NOMO-1 (cell line): ENCODE results near the gene PAM.
"Not testable (repeated sequence)": the region's sequence is repeated elsewhere in the genome, so short reads cannot be mapped to it uniquely, and the experiment has no call there.

Experiments used
- DNase-seq, 2 experiments: peaks; one replicate each; lab custom pipeline; 2025; ENCODE audit not compliant: unreplicated experiment in 2 of 2; lab: John Stamatoyannopoulos, UW

The PAM gene

DNA sequence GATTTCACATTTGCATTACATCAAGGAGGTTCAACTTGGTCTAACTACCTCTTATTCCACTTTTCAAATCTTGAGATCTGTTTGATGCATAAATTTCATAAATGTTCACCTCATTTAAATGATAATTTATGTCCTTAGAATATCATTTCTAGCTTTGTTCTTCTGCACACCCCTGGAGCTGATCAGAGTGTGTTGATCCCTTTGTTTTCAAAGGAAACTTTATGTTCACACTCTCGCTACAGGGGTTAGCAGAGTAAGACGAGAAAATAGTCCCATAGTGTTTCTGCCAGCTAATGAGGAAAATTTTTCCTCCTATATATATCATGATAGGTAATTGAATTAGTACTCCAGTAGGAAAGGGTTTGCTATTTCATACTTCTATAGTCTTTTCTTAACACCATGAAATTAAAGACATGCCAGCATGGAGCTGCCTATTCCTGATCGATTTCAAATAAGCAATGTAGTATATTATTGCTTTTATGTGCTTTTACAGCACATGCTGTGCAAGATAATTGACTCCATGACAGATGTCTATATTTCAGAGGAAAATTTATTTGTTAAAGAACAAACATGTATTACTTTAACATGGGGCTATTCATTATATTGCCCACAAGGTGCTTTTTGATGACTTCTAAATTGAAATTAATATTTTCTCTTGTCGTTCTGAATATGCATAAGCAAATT, 4.8 kb upstream of the PAM start:
- DNase-seq, result no peak

DNA sequence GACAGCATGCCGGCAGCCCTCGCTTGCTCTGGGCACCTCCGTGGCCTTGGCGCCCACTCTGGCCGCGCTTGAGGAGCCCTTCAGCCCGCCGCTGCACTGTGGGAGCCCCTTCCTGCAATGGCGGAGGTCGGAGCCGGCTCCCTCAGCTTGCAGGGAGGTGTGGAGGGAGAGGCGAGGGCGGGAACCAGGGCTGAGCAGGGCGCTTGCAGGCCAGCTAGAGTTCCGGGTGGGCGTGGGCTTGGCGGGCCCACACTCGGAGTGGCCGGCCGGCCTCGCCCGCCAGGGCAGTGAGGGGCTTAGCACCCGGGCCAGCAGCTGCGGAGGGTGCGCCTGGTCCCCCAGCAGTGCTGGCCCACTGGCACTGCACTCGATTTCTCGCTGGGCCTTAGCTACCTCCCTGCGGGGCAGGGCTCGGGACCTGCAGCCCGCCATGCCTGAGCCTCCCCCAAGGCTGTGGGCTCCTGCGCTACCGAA, 3.2 kb upstream of the PAM start:
- not testable (repeated sequence) for DNase-seq

- DNase-seq, result no peak
These were observed 977 bp upstream of the PAM start for GRCh38 chr5:102753889-102754766.

GRCh38 chr5:102755686-102756371, 724 bp downstream of the PAM start:
- DNase-seq, result peak; percentile 44 to 64

DNA sequence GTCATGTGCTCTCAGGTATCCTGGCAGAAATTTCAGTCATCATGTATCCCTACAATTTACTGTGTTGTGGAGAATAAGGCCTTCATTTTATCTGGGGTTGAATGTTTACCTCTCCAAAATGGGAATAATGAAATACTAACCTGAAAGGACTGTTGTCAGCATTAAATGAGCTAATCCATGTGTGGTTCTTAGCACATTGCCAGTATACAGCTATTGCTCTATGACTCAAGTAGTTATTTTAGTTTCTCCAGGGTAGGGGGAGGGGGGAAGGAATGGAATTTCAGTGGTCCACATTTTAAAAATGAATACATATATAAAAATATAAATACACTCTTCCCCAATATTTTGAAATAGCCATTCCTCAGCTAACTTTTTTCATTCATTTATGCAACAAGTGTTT, 3.5 kb downstream of the PAM start:
- no peak for DNase-seq

DNA sequence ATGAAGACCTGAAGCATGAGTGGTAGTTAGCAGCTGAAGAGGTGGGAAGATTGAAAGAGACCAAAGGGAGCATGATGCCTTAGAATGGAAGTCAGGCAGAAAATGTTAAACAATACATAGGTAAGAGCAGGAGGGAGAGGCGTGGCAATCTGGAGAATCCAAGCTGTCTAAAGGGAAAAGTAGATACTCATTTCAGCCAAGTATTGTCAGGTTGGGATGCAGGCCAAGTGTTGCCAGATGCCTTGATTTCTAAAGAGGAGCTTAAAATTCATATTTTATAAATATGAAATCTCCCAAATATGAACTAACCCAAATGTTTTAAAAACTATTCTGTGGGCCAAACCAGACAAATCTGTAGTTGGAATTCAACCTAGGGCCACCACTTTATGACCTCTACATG, 4.2 kb downstream of the PAM start:
- no peak for DNase-seq

DNA sequence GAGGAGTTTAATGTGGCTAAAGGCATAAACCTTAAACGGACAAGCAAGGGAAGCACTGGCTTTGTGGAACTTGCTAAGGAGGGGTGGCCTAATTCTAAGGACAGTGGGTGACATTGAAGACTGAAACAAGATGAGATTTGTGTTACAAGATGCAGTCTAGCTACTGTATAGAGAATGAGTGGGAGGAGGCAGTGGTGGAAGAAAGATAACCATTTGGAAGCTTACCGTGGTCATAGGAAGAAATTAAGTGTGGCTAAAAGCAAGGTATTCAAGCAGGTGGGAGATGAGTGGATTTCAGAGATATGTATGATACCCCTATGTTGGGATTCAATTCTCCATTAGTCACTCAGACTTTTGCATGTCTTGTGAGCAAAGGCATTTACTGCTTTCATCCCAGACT, 4.6 kb downstream of the PAM start:
- DNase-seq, result no peak

DNA sequence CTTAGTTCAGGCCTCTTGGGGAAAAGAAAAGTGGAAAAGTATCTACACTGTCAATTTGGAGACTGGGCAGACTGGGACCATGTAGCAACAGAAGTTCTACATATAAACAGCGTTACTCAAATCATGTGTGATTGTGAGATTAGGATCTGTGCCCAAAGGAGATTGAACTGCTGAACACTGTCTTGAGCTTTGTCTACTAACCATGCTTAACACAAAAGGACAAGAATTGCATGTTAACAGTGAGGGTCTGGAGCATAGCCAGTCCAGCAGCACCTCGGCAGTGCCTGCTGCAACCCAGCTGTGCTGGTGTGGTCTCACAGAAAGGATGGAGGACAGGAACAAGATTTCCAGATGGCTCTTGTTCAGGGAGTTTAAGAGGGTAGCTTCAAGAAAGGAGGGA, 5.7 kb downstream of the PAM start:
- no peak for DNase-seq

- no peak for DNase-seq
These were observed 7.0 kb downstream of the PAM start for GRCh38 chr5:102762095-102762534.

GRCh38 chr5:102762562-102763227, 7.6 kb downstream of the PAM start:
- DNase-seq, result no peak

DNA sequence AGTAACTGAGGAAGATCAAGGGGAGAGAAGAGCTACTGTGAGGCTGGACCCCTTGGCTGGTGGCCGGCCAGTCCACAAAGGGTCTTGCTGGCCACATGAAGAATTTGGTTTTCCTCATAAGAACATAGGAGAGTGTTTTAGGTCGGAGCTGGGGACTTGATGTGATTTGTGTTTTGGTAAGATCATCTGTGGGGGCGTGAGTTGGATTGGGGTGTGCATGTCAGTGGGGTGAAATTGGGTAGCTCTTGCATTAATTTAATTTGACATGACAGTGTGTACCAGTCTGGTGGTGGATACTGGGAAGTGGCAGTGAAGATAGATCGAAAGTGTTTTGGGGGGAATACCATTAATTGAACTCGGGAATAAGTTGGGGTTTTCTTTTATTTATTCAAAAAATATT, 8.6 kb downstream of the PAM start:
- no peak for DNase-seq

- DNase-seq, result no peak
These were observed 9.4 kb downstream of the PAM start for GRCh38 chr5:102764381-102765004.

- no peak for DNase-seq
These were observed 10.2 kb downstream of the PAM start for GRCh38 chr5:102765350-102765749.

DNA sequence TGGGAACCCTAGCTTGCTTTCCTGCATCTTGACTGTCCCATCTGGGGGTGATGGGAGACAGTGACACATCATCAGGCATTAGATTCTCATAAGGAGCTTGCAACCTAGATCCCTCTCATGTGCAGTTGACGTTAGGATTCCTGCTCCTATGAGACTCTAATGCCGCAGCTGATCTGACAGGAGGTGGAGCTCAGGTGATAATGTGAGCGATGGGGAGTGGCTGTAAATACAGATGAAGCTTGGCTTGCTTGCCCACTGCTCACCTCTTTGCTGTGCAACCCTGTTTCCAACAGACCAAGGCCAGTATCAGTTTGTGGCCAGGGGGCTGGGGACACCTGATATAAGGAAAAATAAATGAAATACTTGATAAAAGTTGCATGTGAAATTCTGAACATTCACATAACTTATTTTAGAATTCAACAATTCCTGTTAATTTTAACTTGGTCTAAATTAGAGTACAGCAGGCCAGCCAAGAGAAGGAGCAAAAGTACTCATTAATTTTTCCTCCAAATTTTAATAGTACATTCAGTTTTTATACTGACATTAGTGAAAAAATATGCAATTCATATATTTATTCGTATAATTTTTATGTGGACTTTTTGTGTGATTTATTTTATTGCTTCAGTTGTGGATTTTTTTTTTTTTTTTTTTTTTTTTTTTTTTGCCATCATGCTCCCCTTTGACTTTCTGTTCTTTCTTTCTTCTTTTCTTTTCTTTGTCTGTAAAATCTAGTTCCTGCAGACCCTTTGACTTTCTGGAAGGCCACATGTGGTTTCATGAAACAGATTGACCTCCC, 11.4 kb downstream of the PAM start:
- DNase-seq, result no peak

DNA sequence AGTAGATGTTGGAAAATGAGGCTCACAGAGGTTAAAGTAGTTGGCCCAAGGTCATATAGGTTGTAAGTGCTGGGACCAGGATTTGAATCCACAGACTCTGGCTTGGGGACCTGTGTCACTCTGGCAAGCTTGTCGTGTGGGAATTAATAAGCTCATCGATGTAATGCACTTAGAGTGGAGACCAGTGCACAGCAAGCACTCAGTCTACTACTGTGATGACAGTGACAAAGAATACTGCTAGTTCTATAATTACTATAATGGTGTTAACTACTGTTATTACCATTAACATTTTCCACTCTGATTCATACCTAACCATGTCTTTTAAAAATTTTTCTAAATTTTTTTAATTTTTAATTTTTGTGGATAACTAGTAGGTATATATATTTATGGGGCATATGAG, 12.8 kb downstream of the PAM start:
- DNase-seq, result no peak

DNA sequence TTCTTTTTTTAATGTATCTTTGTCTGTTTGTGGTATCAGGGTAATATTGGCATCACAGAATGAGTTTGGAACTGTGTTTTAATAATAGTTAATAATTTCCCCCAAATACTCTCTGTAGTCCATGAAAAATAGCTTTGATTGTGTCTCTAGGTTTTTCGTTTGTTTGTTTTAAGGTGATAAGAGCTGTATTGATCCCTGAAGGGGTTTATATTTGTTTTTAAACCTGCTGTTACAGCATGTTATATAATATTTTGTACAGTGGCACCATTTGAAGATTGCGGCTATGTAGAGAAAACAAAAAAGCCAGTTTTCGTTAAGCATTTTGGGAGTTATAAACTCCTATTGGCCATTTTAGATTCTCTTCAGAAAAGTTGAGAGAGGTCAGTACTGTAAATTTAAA, 15.7 kb downstream of the PAM start:
- DNase-seq, result no peak

DNA sequence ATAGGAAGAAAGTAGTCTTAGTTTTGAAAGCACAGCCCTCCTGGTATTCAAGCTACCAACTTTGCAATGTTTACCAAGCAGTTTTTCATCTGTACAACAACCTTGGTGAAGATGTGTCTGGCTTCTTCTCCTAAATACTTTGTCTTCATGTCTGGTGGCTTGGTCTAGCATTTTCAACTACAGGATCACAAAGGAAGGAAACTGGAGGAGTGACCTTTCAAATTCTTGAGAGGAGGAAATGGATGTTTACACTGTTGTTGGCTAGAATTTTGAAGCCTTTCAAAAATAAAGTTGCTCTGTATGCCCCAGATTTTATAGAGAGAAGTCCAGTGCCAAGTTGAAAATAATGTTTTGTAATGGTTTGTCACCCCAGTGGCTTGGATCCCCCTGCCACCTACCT, 16.3 kb downstream of the PAM start:
- no peak for DNase-seq

DNA sequence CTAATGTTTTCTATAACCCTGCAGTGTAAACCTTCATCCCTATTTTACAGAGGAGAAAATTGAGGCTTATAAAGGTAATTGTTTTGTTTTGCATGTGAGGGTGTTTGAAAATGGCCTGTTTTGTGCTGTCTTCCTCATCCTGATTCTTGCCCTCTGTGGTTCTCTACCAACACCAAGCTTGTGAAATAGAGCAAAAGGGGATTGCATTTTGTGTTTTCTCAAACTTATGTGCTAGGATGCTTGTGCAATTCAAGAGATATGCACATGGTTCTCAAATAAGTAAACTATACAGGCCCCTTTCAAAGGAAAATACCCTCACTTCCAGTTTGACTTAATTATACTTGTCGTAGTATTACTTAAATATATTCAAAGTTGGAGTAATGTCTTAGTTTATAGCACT, 17.2 kb downstream of the PAM start:
- peak in 1 of 2 experiments; percentile 35 for DNase-seq

GRCh38 chr5:102773133-102773532, 18.0 kb downstream of the PAM start:
- no peak for DNase-seq

DNA sequence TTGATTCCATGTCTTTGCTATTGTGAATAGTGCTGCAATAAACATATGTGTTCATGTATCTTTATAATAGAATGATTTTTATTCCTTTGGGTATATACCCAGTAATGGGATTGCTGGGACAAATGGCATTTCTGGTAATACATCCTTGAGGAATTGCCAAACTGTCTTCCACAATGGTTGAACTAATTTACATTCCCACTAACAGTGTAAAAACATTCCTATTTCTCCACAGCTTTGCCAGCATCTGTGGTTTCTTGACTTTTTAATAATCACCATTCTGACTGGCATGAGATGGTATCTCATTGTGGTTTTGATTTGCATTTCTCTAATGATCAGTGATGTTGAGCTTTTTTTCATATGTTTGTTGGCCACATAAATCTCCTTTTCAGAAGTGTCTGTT, 20.7 kb downstream of the PAM start:
- DNase-seq, result not testable (repeated sequence)
